ENCODE measurements around the gene RAP1GDS1.

GRCh38 chr4:98473046-98473445 lies 211.9 kb downstream of the RAP1GDS1 start:
- TF ChIP-seq, protein P1, sequence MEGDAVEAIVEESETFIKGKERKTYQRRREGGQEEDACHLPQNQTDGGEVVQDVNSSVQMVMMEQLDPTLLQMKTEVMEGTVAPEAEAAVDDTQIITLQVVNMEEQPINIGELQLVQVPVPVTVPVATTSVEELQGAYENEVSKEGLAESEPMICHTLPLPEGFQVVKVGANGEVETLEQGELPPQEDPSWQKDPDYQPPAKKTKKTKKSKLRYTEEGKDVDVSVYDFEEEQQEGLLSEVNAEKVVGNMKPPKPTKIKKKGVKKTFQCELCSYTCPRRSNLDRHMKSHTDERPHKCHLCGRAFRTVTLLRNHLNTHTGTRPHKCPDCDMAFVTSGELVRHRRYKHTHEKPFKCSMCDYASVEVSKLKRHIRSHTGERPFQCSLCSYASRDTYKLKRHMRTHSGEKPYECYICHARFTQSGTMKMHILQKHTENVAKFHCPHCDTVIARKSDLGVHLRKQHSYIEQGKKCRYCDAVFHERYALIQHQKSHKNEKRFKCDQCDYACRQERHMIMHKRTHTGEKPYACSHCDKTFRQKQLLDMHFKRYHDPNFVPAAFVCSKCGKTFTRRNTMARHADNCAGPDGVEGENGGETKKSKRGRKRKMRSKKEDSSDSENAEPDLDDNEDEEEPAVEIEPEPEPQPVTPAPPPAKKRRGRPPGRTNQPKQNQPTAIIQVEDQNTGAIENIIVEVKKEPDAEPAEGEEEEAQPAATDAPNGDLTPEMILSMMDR (IDR thresholded peaks at IDR 0.05) = no peak
- TF ChIP-seq POLR2AphosphoS5 (IDR thresholded peaks at IDR 0.05) = no peak

Data from breast epithelium (tissue), 3 donors.